Vagina (tissue), 2 donors: ENCODE data around the gene TPSB2. TPM values are rescaled to one million over a fixed set of nuclear protein-coding genes. Genes with fewer than 3 reads are reported as not detected.
"Not testable (repeated sequence)": the region's sequence is repeated elsewhere in the genome, so short reads cannot be mapped to it uniquely, and the experiment has no call there.

Experiments
- DNase-seq, 2 donors: peaks; one replicate each; pipeline ENCODE4 v3.0.0-alpha.2; 2017; ENCODE audit errors: extremely low spot score in 2 of 2
- H3K27ac ChIP-seq: fragments of 200-600 bp; sonication (generic); one replicate; pipeline ENCODE4 v1.5.1; 2019
- H3K27me3 ChIP-seq: fragments of 200-600 bp; sonication (generic); one replicate; pipeline ENCODE4 v1.5.1; 2019
- H3K36me3 ChIP-seq, 2 donors: fragments of 200-600 bp; sonication (generic); one replicate each; pipeline ENCODE4 v1.5.1; 2017 to 2019
- H3K4me1 ChIP-seq: fragments of 200-600 bp; sonication (generic); one replicate; pipeline ENCODE4 v1.5.1; 2019
- H3K4me3 ChIP-seq, 2 donors: fragments of 200-600 bp; sonication (generic); 1 replicate in 1 of 2; 2 replicates in 1 of 2; pipeline ENCODE4 v1.5.1; 2016 to 2019
- H3K9me3 ChIP-seq: fragments of 200-600 bp; sonication (generic); one replicate; pipeline ENCODE4 v1.5.1; 2019
- CTCF ChIP-seq, 3 experiments: fragments of 450-650 bp in 2 of 3; fragments of 200-600 bp in 1 of 3; sonication (generic) in 1 of 3; IDR thresholded peaks; one replicate each; pipeline ENCODE4 v1.5.1; 2017 to 2019; ENCODE audit warnings: antibody characterized with exemption in 3 of 3, mild to moderate bottlenecking in 2 of 3, moderate library complexity in 2 of 3
- POLR2A ChIP-seq, 2 donors: fragments of 450-650 bp; IDR thresholded peaks; one replicate each; pipeline ENCODE4 v1.6.1; 2017; ENCODE audit warnings: antibody characterized with exemption in 2 of 2, mild to moderate bottlenecking in 2 of 2, moderate library complexity in 2 of 2
- POLR2AphosphoS5 ChIP-seq, 2 donors: sonication (generic); formaldehyde crosslinking; IDR thresholded peaks; one replicate each; pipeline ENCODE4 v1.9.0; 2017; ENCODE audit warnings: antibody characterized with exemption in 2 of 2, mild to moderate bottlenecking in 2 of 2, low read depth in 1 of 2; ENCODE audit not compliant: insufficient read depth in 1 of 2
- intact Hi-C: fragments of 100-400 bp; cut with DNase I; formaldehyde crosslinking; loops from one replicate; pipeline ENCODE4 v1.15.1; 2023
- total RNA-seq: library from RNA; depleted of rRNA; stranded (reverse); fragments of >200 nt; gene quantifications from one replicate; pipeline ENCODE4 v1.2.3, GENCODE V29; 2016

TPSB2 gene
- 59.7 TPM for total RNA-seq

GRCh38 chr16:1230084-1230470, at the start of gene TPSB2:
TSS of gene TPSB2 (minus strand) at chr16:1230184. CDS start at chr16:1229951, 233 bp downstream.
- H3K4me1 ChIP-seq, H3K9me3 ChIP-seq, H3K36me3 ChIP-seq, DNase-seq, H3K27ac ChIP-seq, H3K27me3 ChIP-seq, intact Hi-C loops, H3K4me3 ChIP-seq: not testable (repeated sequence)

- H3K27ac ChIP-seq, result no peak overlapping the region
Observed at GRCh38 chr16:1279081-1279944, 49.3 kb upstream of the TPSB2 start.

GRCh38 chr16:1278477-1278876, 48.5 kb upstream of the TPSB2 start:
- Histone ChIP-seq H3K4me3 (no peak overlapping the region), H3K27me3 (no peaks in the 10 kb centered on the region)
- intact Hi-C loops, result no loop called here

More at GRCh38 chr16:1279081-1279944, 49.3 kb upstream of the TPSB2 start:
- Histone ChIP-seq H3K4me1 (no peaks in the 10 kb centered on the region), H3K27me3 (no peaks in the 10 kb centered on the region), H3K36me3 (no peaks in the 10 kb centered on the region), H3K4me3 (no peak overlapping the region), H3K9me3 (no peaks in the 10 kb centered on the region)
- intact Hi-C loops, result no loop called here
- no peak for TF ChIP-seq POLR2A (IDR thresholded peaks at IDR 0.05)
- no peak for TF ChIP-seq CTCF (IDR thresholded peaks at IDR 0.05)
- no peak for TF ChIP-seq POLR2AphosphoS5 (IDR thresholded peaks at IDR 0.05; ENCODE audit: insufficient read depth in 1 of 2, low read depth in 1 of 2)
- DNase-seq, result no peak

DNA sequence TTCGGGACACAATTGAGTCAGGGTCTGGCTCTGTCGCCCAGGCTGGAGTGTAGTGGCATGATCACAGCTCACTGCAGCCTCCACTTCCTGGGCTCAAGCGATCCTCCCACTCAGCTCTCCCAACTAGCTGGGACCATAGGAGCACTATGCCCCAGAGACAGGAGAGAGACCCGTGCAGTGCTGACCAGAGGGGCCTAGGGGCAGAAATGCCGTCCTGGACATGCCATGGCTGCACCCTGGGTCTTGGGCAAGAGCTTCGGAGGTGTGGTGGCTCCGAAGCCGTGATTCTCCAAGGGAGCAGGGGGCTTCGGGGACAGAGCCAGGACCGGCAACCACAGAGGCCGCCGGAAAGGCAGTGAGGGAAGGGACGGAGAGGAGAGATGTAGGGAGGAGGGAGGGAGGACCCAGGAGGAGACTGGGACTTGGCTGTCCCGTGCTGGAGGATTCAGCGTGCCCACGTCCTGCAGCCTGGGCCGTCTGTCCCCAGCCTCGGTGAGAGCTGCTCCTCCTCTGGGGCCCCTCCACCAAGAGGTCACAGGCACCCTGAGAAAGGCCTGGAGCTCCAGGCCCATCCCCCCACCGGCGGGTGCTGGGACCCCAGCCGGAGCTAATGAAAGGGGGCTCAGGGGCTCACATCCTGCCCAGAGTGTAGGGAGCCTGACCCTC, 47.8 kb upstream of the TPSB2 start:
- H3K27me3 ChIP-seq, result no peaks in the 10 kb centered on the region

More at GRCh38 chr16:1278477-1278876, 48.5 kb upstream of the TPSB2 start:
- H3K4me1 ChIP-seq, result no peaks in the 10 kb centered on the region
- TF ChIP-seq POLR2A (IDR thresholded peaks at IDR 0.05) (no peak), POLR2AphosphoS5 (IDR thresholded peaks at IDR 0.05; ENCODE audit: insufficient read depth in 1 of 2, low read depth in 1 of 2) (no peak), CTCF (IDR thresholded peaks at IDR 0.05) (no peak)
- no peak overlapping the region for H3K27ac ChIP-seq
- no peak for DNase-seq
- no peaks in the 10 kb centered on the region for H3K36me3 ChIP-seq
- no peaks in the 10 kb centered on the region for H3K9me3 ChIP-seq

GRCh38 chr16:1277151-1277598, 47.2 kb upstream of the TPSB2 start:
- DNase-seq, result no peak
- Histone ChIP-seq H3K9me3 (no peaks in the 10 kb centered on the region), H3K4me1 (peaks cover 1% of the 10 kb centered on the region), H3K36me3 (no peaks in the 10 kb centered on the region), H3K27me3 (no peaks in the 10 kb centered on the region), H3K27ac (no peak overlapping the region), H3K4me3 (no peak overlapping the region)
- TF ChIP-seq POLR2AphosphoS5 (IDR thresholded peaks at IDR 0.05; ENCODE audit: insufficient read depth in 1 of 2, low read depth in 1 of 2) (no peak), POLR2A (IDR thresholded peaks at IDR 0.05) (no peak), CTCF (IDR thresholded peaks at IDR 0.05) (no peak)
- intact Hi-C loops, result no loop called here

More for the DNA sequence above, 47.8 kb upstream of the TPSB2 start:
- no peak for DNase-seq
- H3K4me3 ChIP-seq, result no peak overlapping the region
- no peaks in the 10 kb centered on the region for H3K4me1 ChIP-seq
- no peaks in the 10 kb centered on the region for H3K36me3 ChIP-seq
- no peak for TF ChIP-seq POLR2A (IDR thresholded peaks at IDR 0.05)
- TF ChIP-seq CTCF (IDR thresholded peaks at IDR 0.05), result no peak
- no peak for TF ChIP-seq POLR2AphosphoS5 (IDR thresholded peaks at IDR 0.05; ENCODE audit: insufficient read depth in 1 of 2, low read depth in 1 of 2)
- intact Hi-C loops, result no loop called here
- no peak overlapping the region for H3K27ac ChIP-seq
- no peaks in the 10 kb centered on the region for H3K9me3 ChIP-seq
